ENCODE measurements around the gene CERS2.

Gene CERS2

GRCh38 chr1:150966011-150966410 is 8.6 kb downstream of the CERS2 start:
- ChIA-PET POLR2A (interaction anchor here (1.5 kb wide), 1 partner anchor 8 kb away, joined by 3 read pairs; no protein-coding TSS in a partner anchor), CTCF (interaction anchor here (1.0 to 1.4 kb wide), 5 partner anchors 9 to 44 kb away, joined by 3 to 6 read pairs (median 4); no protein-coding TSS in a partner anchor)
- no peak for TF ChIP-seq CTCF (IDR thresholded peaks at IDR 0.05; ENCODE audit: control extremely low read depth, extremely low read depth, low read depth, missing control alignments)
- DNase-seq (ENCODE audit: extremely low spot score): no peak

- ChIA-PET POLR2A (interaction anchor here (0.7 kb wide), 1 partner anchor 30 kb away, joined by 3 read pairs; no protein-coding TSS in a partner anchor), CTCF (interaction anchor here (1.0 to 1.4 kb wide), 4 partner anchors 8 to 43 kb away, joined by 4 to 6 read pairs (median 4); no protein-coding TSS in a partner anchor)
- DNase-seq (ENCODE audit: extremely low spot score): no peak
- no peak for TF ChIP-seq CTCF (IDR thresholded peaks at IDR 0.05; ENCODE audit: control extremely low read depth, extremely low read depth, low read depth, missing control alignments)
Observed at GRCh38 chr1:150965605-150966004, 9.0 kb downstream of the CERS2 start.

GRCh38 chr1:150964164-150964489 is 10.5 kb downstream of the CERS2 start:
- CTCF ChIA-PET: interaction anchor here (1.5 kb wide), 1 partner anchor 16 kb away, joined by 3 read pairs; no protein-coding TSS in a partner anchor
- DNase-seq (ENCODE audit: extremely low spot score): no peak
- TF ChIP-seq CTCF (IDR thresholded peaks at IDR 0.05; ENCODE audit: control extremely low read depth, extremely low read depth, low read depth, missing control alignments): no peak
- POLR2A ChIA-PET: no interaction called here

- DNase-seq (ENCODE audit: extremely low spot score): no peak
- no peak for TF ChIP-seq CTCF (IDR thresholded peaks at IDR 0.05; ENCODE audit: control extremely low read depth, extremely low read depth, low read depth, missing control alignments)
- ChIA-PET CTCF (interaction anchor here (1.0 to 1.9 kb wide), 6 partner anchors 10 to 41 kb away, joined by 3 to 5 read pairs (median 4); no protein-coding TSS in a partner anchor), POLR2A (no interaction called here)
Observed at GRCh38 chr1:150963321-150964163, 11.1 kb downstream of the CERS2 start.

- TF ChIP-seq CTCF (IDR thresholded peaks at IDR 0.05; ENCODE audit: control extremely low read depth, extremely low read depth, low read depth, missing control alignments): no peak
- ChIA-PET POLR2A (no interaction called here), CTCF (interaction anchor here (1.3 to 1.9 kb wide), 2 partner anchors 17 to 39 kb away, joined by 4 to 5 read pairs; no protein-coding TSS in a partner anchor)
- no peak for DNase-seq (ENCODE audit: extremely low spot score)
Observed at GRCh38 chr1:150961756-150962155, 12.9 kb downstream of the CERS2 start.

GRCh38 chr1:150960646-150961045 is 14.0 kb downstream of the CERS2 start:
- ChIA-PET CTCF (no interaction called here), POLR2A (interaction anchor here (0.6 kb wide), 1 partner anchor 336 kb away, joined by 12 read pairs; no protein-coding TSS in a partner anchor)
- TF ChIP-seq CTCF (IDR thresholded peaks at IDR 0.05; ENCODE audit: control extremely low read depth, extremely low read depth, low read depth, missing control alignments): no peak
- DNase-seq (ENCODE audit: extremely low spot score): no peak
